Neural cell (in vitro differentiated cells): ENCODE results near the gene EIF3B.

Experiments
- EP300 ChIP-seq: fragments of 450-650 bp; conservative IDR thresholded peaks from 2 replicates; pipeline ENCODE4 v1.6.1; 2014; ENCODE audit warnings: antibody characterized with exemption, mild to moderate bottlenecking, moderate library complexity; ENCODE audit not compliant: poor library complexity, severe bottlenecking
- EZH2 ChIP-seq: fragments of 200-600, 300-800 bp; shearing (Covaris generic), sonication (generic); IDR thresholded peaks from 2 replicates; pipeline ENCODE4 v1.6.1; 2014; ENCODE audit warnings: antibody characterized with exemption, low read length, borderline replicate concordance, mild to moderate bottlenecking; ENCODE audit not compliant: insufficient read depth, poor library complexity, severe bottlenecking
- MXI1 ChIP-seq: fragments of 450-650 bp; conservative IDR thresholded peaks from 2 replicates; pipeline ENCODE4 v1.6.1; 2014; ENCODE audit warnings: antibody characterized with exemption, mild to moderate bottlenecking; ENCODE audit not compliant: poor library complexity, severe bottlenecking
- POLR2AphosphoS5 ChIP-seq: IDR thresholded peaks from 2 replicates; pipeline ENCODE4 v1.6.1; 2012
- SMC3 ChIP-seq: fragments of 450-650 bp; conservative IDR thresholded peaks from 2 replicates; pipeline ENCODE4 v1.6.1; 2014; ENCODE audit warnings: antibody characterized with exemption, mild to moderate bottlenecking, moderate library complexity; ENCODE audit not compliant: poor library complexity
- TAF1 ChIP-seq: IDR thresholded peaks from 2 replicates; pipeline ENCODE4 v1.6.1; 2012; ENCODE audit warnings: low read depth
- TF ChIP-seq, protein P1 (sequence below): fragments of 450-650 bp; IDR thresholded peaks from 2 replicates; pipeline ENCODE4 v1.5.1; 2014; ENCODE audit warnings: antibody characterized with exemption, mild to moderate bottlenecking, moderate library complexity; ENCODE audit not compliant: poor library complexity, severe bottlenecking
- TF ChIP-seq, protein P2 (sequence below): IDR thresholded peaks from 2 replicates; pipeline ENCODE4 v1.6.1; 2012; ENCODE audit warnings: borderline replicate concordance

DNA sequence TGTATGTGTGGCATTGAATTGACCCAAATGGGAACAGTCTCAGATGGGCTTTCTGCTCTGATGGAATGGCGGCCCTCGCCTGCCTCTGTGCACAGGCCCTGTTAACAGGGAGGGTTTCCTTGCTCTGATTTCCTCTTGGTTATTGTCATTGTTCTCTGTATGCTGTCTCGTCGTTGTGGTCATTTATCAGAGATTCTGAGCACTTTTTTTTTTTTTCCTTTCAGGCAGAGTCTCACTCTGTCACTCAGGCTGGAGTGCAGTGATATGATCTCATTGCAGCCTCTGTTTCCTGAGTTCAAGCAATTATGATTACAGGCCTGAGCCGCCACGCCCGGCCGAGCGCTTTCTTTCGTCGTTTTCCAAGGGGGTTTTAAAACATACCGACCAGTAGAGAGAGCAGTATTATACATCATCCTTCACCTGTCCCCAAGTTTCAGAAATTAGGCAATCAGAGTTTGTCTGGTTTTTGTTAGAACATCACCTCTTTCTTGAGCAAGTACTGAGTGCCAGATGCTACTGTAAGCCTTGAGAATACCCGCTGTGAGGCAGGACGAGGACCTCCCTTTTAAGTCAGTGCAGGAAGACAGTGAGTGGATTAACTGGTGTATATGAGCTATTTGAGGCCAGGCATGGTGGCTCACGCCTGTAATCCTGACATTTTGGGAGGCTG, 55.3 kb downstream of the EIF3B start:
- TF ChIP-seq, protein P1, sequence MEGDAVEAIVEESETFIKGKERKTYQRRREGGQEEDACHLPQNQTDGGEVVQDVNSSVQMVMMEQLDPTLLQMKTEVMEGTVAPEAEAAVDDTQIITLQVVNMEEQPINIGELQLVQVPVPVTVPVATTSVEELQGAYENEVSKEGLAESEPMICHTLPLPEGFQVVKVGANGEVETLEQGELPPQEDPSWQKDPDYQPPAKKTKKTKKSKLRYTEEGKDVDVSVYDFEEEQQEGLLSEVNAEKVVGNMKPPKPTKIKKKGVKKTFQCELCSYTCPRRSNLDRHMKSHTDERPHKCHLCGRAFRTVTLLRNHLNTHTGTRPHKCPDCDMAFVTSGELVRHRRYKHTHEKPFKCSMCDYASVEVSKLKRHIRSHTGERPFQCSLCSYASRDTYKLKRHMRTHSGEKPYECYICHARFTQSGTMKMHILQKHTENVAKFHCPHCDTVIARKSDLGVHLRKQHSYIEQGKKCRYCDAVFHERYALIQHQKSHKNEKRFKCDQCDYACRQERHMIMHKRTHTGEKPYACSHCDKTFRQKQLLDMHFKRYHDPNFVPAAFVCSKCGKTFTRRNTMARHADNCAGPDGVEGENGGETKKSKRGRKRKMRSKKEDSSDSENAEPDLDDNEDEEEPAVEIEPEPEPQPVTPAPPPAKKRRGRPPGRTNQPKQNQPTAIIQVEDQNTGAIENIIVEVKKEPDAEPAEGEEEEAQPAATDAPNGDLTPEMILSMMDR = no peak
- TF ChIP-seq EZH2 = no peak
- TF ChIP-seq POLR2AphosphoS5 = no peak
- TF ChIP-seq EP300 = no peak
- TF ChIP-seq MXI1 = no peak
- no peak for TF ChIP-seq SMC3
- no peak for TF ChIP-seq TAF1
- TF ChIP-seq, protein P2, sequence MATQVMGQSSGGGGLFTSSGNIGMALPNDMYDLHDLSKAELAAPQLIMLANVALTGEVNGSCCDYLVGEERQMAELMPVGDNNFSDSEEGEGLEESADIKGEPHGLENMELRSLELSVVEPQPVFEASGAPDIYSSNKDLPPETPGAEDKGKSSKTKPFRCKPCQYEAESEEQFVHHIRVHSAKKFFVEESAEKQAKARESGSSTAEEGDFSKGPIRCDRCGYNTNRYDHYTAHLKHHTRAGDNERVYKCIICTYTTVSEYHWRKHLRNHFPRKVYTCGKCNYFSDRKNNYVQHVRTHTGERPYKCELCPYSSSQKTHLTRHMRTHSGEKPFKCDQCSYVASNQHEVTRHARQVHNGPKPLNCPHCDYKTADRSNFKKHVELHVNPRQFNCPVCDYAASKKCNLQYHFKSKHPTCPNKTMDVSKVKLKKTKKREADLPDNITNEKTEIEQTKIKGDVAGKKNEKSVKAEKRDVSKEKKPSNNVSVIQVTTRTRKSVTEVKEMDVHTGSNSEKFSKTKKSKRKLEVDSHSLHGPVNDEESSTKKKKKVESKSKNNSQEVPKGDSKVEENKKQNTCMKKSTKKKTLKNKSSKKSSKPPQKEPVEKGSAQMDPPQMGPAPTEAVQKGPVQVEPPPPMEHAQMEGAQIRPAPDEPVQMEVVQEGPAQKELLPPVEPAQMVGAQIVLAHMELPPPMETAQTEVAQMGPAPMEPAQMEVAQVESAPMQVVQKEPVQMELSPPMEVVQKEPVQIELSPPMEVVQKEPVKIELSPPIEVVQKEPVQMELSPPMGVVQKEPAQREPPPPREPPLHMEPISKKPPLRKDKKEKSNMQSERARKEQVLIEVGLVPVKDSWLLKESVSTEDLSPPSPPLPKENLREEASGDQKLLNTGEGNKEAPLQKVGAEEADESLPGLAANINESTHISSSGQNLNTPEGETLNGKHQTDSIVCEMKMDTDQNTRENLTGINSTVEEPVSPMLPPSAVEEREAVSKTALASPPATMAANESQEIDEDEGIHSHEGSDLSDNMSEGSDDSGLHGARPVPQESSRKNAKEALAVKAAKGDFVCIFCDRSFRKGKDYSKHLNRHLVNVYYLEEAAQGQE = no peak
